Smooth muscle cell (in vitro differentiated cells): ENCODE results near the gene FRAS1. TPM values are rescaled to one million over a fixed set of nuclear protein-coding genes. Genes with fewer than 3 reads are reported as not detected.
A peak's percentile ranks its signal among the peaks of the same experiment; 100 is the strongest.

Experiments
- DNase-seq: peaks from one replicate; lab custom pipeline; 2025; ENCODE audit not compliant: unreplicated experiment; lab: John Stamatoyannopoulos, UW
- H2AFZ ChIP-seq: fragments of 200-600 bp; sonication (generic); 2 replicates; pipeline ENCODE4 v1.6.0; 2016; ENCODE audit warnings: antibody characterized with exemption, low read depth, mild to moderate bottlenecking
- H3F3A ChIP-seq: fragments of 200-600 bp; sonication (generic); 2 replicates; pipeline ENCODE4 v1.6.0; 2017; ENCODE audit warnings: antibody characterized with exemption, low read depth
- H3K27ac ChIP-seq: fragments of 200-600 bp; sonication (generic); 2 replicates; pipeline ENCODE4 v1.5.1; 2016; ENCODE audit warnings: low read depth, mild to moderate bottlenecking
- H3K27me3 ChIP-seq: fragments of 200-600 bp; sonication (generic); 2 replicates; pipeline ENCODE4 v1.6.1; 2016; ENCODE audit warnings: low read depth, mild to moderate bottlenecking
- H3K36me3 ChIP-seq: fragments of 200-600 bp; sonication (generic); 2 replicates; pipeline ENCODE4 v1.5.1; 2016; ENCODE audit warnings: low read depth
- H3K4me1 ChIP-seq: fragments of 200-600 bp; sonication (generic); 2 replicates; pipeline ENCODE4 v1.5.1; 2016; ENCODE audit warnings: low read depth
- H3K4me2 ChIP-seq: fragments of 200-600 bp; sonication (generic); 2 replicates; pipeline ENCODE4 v1.6.0; 2016; ENCODE audit warnings: mild to moderate bottlenecking
- H3K4me3 ChIP-seq: fragments of 200-600 bp; sonication (generic); 2 replicates; pipeline ENCODE4 v1.5.1; 2016; ENCODE audit warnings: mild to moderate bottlenecking
- H3K79me2 ChIP-seq: fragments of 200-600 bp; sonication (generic); 2 replicates; pipeline ENCODE4 v1.6.0; 2016; ENCODE audit warnings: low read depth, mild to moderate bottlenecking
- H3K9ac ChIP-seq: fragments of 200-600 bp; sonication (generic); 2 replicates; pipeline ENCODE4 v1.6.0; 2016; ENCODE audit warnings: low read depth
- H3K9me3 ChIP-seq: fragments of 200-600 bp; sonication (generic); replicated peaks from 2 replicates; pipeline ENCODE4 v1.5.1; 2016; ENCODE audit warnings: low read depth
- H4K20me1 ChIP-seq: fragments of 200-600 bp; sonication (generic); 2 replicates; pipeline ENCODE4 v1.6.0; 2016; ENCODE audit warnings: low read depth
- WGBS: methylation state at CpG from one replicate; pipeline ENCODE4 v1.1.7; 2016; ENCODE audit warnings: low lambda C conversion rate; 5-methylcytosine and 5-hydroxymethylcytosine counted together
- polyA plus RNA-seq: library from polyadenylated mRNA; unstranded; fragments of >200 nt; fragmentation: Nextera tagmentation; extraction: Ambion mirVana; gene quantifications from 2 replicates; pipeline ENCODE4 v1.2.1, GENCODE V29; 2016
- total RNA-seq: library from RNA; depleted of rRNA; stranded (reverse); fragments of >200 nt; gene quantifications from 2 replicates; pipeline ENCODE4 v1.2.3, GENCODE V29; 2014
- TF ChIP-seq, protein P1 (sequence below): fragments of 200-600 bp; sonication (generic); IDR thresholded peaks from 2 replicates; pipeline ENCODE4 v1.5.1; 2017; ENCODE audit warnings: borderline replicate concordance, mild to moderate bottlenecking, antibody characterized with exemption; ENCODE audit not compliant: insufficient read depth, poor library complexity, severe bottlenecking

The FRAS1 gene
- total and polyA plus RNA-seq, 2 experiments from 2014 or later = 0.55 to 8.1 TPM

DNA sequence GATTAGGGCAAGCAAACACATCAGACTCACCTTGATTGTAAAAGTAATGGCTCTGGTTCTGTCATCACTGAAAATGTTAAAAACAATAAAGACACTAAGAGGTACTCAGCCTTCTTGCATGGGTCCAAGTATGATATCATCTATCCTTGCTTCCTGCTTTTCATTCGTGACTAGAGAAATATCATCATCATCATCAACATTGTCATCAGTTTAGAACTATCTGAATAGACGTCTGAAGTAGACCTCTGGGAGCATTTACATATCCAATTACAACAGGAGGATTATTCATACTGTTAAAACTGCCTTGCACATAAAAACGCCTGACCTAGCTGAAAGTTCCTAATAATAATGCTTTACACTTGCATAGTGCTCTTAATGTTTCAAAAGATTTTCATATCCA lies 9.8 kb upstream of the FRAS1 start:
- Histone ChIP-seq H2AFZ (no peak overlapping the region), H3K4me1 (no peaks in the 10 kb centered on the region), H3K9me3 (no peaks in the 10 kb centered on the region), H3K27me3 (no peaks in the 10 kb centered on the region), H4K20me1 (no peaks in the 10 kb centered on the region), H3K9ac (no peak overlapping the region), H3K4me3 (no peak overlapping the region), H3F3A (no peaks in the 10 kb centered on the region), H3K4me2 (no peak overlapping the region), H3K27ac (no peak overlapping the region), H3K36me3 (no peaks in the 10 kb centered on the region), H3K79me2 (no peaks in the 10 kb centered on the region)
- 91% methylated on average over 3 of the region's 3 CpGs for WGBS
- DNase-seq = no peak
- TF ChIP-seq, protein P1, sequence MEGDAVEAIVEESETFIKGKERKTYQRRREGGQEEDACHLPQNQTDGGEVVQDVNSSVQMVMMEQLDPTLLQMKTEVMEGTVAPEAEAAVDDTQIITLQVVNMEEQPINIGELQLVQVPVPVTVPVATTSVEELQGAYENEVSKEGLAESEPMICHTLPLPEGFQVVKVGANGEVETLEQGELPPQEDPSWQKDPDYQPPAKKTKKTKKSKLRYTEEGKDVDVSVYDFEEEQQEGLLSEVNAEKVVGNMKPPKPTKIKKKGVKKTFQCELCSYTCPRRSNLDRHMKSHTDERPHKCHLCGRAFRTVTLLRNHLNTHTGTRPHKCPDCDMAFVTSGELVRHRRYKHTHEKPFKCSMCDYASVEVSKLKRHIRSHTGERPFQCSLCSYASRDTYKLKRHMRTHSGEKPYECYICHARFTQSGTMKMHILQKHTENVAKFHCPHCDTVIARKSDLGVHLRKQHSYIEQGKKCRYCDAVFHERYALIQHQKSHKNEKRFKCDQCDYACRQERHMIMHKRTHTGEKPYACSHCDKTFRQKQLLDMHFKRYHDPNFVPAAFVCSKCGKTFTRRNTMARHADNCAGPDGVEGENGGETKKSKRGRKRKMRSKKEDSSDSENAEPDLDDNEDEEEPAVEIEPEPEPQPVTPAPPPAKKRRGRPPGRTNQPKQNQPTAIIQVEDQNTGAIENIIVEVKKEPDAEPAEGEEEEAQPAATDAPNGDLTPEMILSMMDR = no peak

DNA sequence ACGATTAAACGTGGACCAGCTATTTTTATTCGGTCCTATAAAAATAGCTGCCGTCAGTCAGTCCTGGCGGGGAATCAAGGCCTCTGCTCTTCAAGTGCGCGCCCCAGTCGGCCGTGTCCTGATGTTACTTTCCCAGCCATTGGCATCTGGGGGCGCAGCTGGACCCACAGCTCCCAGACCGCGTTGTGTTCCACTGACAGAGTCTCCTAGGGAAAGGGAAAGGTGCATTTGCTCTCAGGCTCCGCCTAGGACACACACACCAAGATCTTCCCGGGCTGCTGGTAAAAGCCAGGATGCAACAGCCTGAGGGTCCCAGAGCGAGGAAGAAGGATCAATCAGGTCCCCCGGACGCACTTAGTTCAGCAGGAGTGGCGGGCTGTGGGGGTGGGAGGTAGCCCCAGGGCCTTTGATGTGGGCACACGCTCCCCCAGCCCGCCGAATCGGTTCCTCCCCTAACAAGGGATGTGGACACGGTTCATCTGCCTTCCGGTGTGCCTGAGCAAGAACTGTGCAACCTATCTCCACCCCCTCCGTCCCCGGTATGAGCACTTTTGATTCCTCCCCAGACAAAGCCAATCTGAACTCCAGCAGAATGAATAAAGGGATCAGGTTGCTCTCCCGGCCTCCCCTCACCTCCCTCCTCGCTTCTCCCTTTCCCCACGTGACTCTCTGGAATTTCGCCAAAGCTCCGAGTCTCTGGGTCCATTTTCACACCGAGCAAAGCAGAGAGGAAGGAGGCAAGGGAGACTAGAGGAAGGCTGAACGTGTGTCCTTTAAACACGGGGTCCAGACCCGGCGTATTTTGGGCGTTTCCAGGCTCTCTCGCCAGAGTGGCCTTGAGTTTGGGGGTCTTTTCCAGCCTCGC lies 626 bp upstream of the FRAS1 start:
- TF ChIP-seq, protein P1 = no peak

DNA sequence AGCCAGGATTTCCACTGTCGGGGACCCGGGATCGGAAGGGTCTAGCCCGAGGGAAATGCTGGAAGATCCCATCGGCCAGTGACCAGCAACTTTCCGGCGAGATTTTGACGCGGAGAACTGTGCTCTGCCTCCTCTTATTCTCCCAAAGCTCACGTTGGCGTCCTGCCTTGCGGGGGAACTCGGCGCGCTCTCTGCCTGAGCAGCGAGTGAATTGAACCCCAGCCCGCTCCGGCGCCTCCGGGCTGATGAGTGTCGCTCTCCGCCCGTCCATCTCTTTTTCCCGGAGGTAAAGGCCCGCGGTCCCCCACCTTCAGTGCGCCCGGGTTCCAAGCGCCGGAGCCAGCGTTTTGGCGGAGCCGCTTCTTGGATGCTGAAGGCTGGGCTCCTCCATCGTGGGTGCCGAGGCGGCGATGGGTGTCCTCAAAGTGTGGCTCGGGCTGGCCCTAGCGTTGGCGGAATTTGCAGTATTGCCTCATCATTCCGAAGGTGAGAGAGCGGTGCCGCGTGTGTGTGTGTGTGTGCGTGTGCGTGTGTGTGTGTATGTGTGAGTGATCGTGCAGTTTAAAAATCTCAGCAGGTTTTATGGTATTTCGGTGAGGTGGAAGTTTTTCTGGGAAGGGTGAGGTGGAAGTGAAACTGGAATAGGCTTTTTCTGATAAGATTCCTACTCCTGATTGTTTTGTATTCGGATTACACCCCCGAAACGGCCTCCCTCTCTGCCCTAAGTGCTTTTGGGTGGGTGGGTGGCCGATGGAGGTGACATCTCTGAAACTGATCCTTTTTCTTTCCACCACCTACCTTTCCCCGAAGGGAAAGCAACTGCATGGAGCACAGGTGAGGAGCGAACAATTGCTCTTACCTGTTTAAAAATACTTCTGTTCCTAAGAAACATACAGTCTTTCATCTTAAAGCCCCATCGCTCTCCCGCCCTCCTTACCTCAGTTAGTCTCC lies 752 bp downstream of the FRAS1 start:
- H3K27ac ChIP-seq = no peak overlapping the region
- H3K9ac ChIP-seq = peak overlapping the region; percentile 51
- peak overlapping the region; percentile 87 for H3K4me3 ChIP-seq
- H3K79me2 ChIP-seq = peaks cover 3% of the 10 kb centered on the region
- peak overlapping the region; percentile 99 for H3K4me2 ChIP-seq
- peak; percentile 38 for DNase-seq
- H2AFZ ChIP-seq = peak overlapping the region; percentile 95
- H3K9me3 ChIP-seq = no peaks in the 10 kb centered on the region
- H3F3A ChIP-seq = peaks cover 8% of the 10 kb centered on the region
- WGBS = under 1% methylated on average over 56 of the region's 56 CpGs
- H3K4me1 ChIP-seq = no peaks in the 10 kb centered on the region
- TF ChIP-seq, protein P1 = no peak
- H4K20me1 ChIP-seq = no peaks in the 10 kb centered on the region
- H3K36me3 ChIP-seq = no peaks in the 10 kb centered on the region
- H3K27me3 ChIP-seq = peaks cover 2% of the 10 kb centered on the region

More for the DNA sequence above, 626 bp upstream of the FRAS1 start:
- H3K4me3 ChIP-seq = peak overlapping the region; percentile 87
- H3K36me3 ChIP-seq = no peaks in the 10 kb centered on the region
- peak overlapping the region; percentile 95 for H2AFZ ChIP-seq
- peak overlapping the region; percentile 2 for H3K9ac ChIP-seq
- no peaks in the 10 kb centered on the region for H4K20me1 ChIP-seq
- no peak overlapping the region for H3K27ac ChIP-seq
- H3K79me2 ChIP-seq = peaks cover 3% of the 10 kb centered on the region
- peak overlapping the region; percentile 99 for H3K4me2 ChIP-seq
- no peaks in the 10 kb centered on the region for H3K4me1 ChIP-seq
- WGBS = 7% methylated on average over 39 of the region's 39 CpGs
- DNase-seq = peak; percentile 38
- H3K9me3 ChIP-seq = no peaks in the 10 kb centered on the region
- H3F3A ChIP-seq = peaks cover 4% of the 10 kb centered on the region
- H3K27me3 ChIP-seq = peaks cover 3% of the 10 kb centered on the region
